ENCODE data around the gene CNN2. TPM values are rescaled to one million over a fixed set of nuclear protein-coding genes. Genes with fewer than 3 reads are reported as not detected.
A peak's percentile ranks its signal among the peaks of the same experiment; 100 is the strongest.

CNN2 gene
- total and polyA plus RNA-seq, 2 of the 13 experiments (the other 11 are each of a cell fraction or from before 2014, with no cell fraction given) = 63.6 to 70.0 TPM

DNA sequence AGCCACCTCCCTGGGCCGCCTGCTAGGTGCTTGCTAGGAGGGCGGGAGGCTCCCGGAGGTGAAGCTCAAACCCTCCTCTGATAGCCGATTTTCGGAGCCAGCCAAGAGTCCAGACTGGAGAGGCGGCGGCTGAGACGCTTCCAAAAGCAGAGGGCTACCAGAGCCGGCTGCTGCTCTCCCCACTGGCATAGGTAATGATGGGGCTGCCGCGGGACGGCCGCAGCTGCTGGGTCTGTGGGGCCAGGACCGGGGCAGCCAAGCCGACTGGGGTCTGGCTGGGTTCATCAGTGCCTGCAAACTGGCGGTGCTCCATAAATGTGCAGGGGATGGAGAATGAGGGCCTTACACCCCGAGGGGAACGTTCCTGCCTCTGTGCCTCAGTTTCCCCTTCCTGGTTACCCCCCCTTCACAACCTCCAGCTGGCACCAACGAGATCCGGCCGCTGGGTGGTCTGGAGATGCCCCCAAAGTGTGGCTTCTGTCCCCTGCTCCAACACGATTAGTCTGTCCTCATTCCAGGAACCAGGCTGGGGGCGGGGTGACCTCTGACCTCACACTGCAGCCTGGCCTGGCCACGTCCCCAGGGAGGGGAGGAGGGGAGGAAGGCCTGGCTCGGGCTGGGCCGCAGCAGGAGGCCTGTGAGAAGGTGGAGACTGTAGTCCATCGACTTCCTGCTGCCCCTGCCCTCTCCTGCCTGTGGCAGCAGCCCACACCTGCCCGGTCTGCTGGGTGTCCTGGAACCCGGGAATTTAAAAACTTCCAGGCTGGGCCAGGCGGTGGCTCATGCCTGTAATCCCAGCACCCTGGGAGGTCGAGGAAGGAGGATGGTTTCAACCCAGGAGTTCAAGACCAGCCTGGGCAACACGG lies 46.0 kb upstream of the CNN2 start (continued):
- TF ChIP-seq, protein P1, sequence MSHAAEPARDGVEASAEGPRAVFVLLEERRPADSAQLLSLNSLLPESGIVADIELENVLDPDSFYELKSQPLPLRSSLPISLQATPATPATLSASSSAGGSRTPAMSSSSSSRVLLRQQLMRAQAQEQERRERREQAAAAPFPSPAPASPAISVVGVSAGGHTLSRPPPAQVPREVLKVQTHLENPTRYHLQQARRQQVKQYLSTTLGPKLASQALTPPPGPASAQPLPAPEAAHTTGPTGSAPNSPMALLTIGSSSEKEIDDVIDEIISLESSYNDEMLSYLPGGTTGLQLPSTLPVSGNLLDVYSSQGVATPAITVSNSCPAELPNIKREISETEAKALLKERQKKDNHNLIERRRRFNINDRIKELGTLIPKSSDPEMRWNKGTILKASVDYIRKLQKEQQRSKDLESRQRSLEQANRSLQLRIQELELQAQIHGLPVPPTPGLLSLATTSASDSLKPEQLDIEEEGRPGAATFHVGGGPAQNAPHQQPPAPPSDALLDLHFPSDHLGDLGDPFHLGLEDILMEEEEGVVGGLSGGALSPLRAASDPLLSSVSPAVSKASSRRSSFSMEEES (CRISPR knock-in tag; IDR thresholded peaks at IDR 0.05) = peak; percentile 59
- TF ChIP-seq, protein P2, sequence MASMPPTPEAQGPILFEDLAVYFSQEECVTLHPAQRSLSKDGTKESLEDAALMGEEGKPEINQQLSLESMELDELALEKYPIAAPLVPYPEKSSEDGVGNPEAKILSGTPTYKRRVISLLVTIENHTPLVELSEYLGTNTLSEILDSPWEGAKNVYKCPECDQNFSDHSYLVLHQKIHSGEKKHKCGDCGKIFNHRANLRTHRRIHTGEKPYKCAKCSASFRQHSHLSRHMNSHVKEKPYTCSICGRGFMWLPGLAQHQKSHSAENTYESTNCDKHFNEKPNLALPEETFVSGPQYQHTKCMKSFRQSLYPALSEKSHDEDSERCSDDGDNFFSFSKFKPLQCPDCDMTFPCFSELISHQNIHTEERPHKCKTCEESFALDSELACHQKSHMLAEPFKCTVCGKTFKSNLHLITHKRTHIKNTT (CRISPR knock-in tag; IDR thresholded peaks at IDR 0.05) = no peak
- TF ChIP-seq ATAD3A (CRISPR knock-in tag; IDR thresholded peaks at IDR 0.05) = no peak
- TF ChIP-seq GZF1 (CRISPR knock-in tag; IDR thresholded peaks at IDR 0.05) = no peak
- 0 out of 2 replicates have a peak, but pooled peaks have one; percentile 8 for TF ChIP-seq TBX3 (IDR thresholded peaks at IDR 0.05; ENCODE audit: borderline replicate concordance)
- TF ChIP-seq, protein P3, sequence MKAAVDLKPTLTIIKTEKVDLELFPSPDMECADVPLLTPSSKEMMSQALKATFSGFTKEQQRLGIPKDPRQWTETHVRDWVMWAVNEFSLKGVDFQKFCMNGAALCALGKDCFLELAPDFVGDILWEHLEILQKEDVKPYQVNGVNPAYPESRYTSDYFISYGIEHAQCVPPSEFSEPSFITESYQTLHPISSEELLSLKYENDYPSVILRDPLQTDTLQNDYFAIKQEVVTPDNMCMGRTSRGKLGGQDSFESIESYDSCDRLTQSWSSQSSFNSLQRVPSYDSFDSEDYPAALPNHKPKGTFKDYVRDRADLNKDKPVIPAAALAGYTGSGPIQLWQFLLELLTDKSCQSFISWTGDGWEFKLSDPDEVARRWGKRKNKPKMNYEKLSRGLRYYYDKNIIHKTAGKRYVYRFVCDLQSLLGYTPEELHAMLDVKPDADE (CRISPR knock-in tag; IDR thresholded peaks at IDR 0.05) = no peak
- TF ChIP-seq, protein P4, sequence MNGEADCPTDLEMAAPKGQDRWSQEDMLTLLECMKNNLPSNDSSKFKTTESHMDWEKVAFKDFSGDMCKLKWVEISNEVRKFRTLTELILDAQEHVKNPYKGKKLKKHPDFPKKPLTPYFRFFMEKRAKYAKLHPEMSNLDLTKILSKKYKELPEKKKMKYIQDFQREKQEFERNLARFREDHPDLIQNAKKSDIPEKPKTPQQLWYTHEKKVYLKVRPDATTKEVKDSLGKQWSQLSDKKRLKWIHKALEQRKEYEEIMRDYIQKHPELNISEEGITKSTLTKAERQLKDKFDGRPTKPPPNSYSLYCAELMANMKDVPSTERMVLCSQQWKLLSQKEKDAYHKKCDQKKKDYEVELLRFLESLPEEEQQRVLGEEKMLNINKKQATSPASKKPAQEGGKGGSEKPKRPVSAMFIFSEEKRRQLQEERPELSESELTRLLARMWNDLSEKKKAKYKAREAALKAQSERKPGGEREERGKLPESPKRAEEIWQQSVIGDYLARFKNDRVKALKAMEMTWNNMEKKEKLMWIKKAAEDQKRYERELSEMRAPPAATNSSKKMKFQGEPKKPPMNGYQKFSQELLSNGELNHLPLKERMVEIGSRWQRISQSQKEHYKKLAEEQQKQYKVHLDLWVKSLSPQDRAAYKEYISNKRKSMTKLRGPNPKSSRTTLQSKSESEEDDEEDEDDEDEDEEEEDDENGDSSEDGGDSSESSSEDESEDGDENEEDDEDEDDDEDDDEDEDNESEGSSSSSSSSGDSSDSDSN (CRISPR knock-in tag; IDR thresholded peaks at IDR 0.05) = peak; percentile 89
- no peak for TF ChIP-seq DNMT3B (CRISPR knock-in tag; conservative IDR thresholded peaks at IDR 0.05)
- TF ChIP-seq ZNF510 (CRISPR knock-in tag; IDR thresholded peaks at IDR 0.05; ENCODE audit: low read depth) = no peak
- TF ChIP-seq RARA (CRISPR knock-in tag; IDR thresholded peaks at IDR 0.05) = peak; percentile 89
- no peak for TF ChIP-seq U2AF2 (IDR thresholded peaks at IDR 0.05; ENCODE audit: low read depth, low read length)
- no peak for TF ChIP-seq RFX1 (IDR thresholded peaks at IDR 0.05)
- TF ChIP-seq ZKSCAN8 (CRISPR knock-in tag; IDR thresholded peaks at IDR 0.05; ENCODE audit: borderline replicate concordance) = peak; percentile 94; the same call in 1 of the 2 replicates
- TF ChIP-seq SMC3 (IDR thresholded peaks at IDR 0.05; ENCODE audit: low read length) = no peak
- no peak for TF ChIP-seq RFXANK (CRISPR knock-in tag; IDR thresholded peaks at IDR 0.05)
- TF ChIP-seq CBX5 (CRISPR knock-in tag; IDR thresholded peaks at IDR 0.05; ENCODE audit: borderline replicate concordance) = 0 out of 2 replicates have a peak, but pooled peaks have one; percentile 45
- TF ChIP-seq FLYWCH1 (CRISPR knock-in tag; IDR thresholded peaks at IDR 0.05) = no peak
- TF ChIP-seq HMG20B (CRISPR knock-in tag; conservative IDR thresholded peaks at IDR 0.05) = 0 out of 2 replicates have a peak, but pooled peaks have one; percentile 27
- peak; percentile 94 for TF ChIP-seq ZNF350 (CRISPR knock-in tag; IDR thresholded peaks at IDR 0.05; ENCODE audit: borderline replicate concordance, low read depth)
- peak; percentile 78; the same call in 1 of the 2 replicates for TF ChIP-seq NFKB2 (CRISPR knock-in tag; IDR thresholded peaks at IDR 0.05; ENCODE audit: borderline replicate concordance)
- no peak for TF ChIP-seq ZNF562 (CRISPR knock-in tag; IDR thresholded peaks at IDR 0.05; ENCODE audit: borderline replicate concordance)
- no peak for TF ChIP-seq ZNF777 (CRISPR knock-in tag; IDR thresholded peaks at IDR 0.05)
- no peak; the same call in 1 of the 2 replicates for TF ChIP-seq ZMYM4 (CRISPR knock-in tag; IDR thresholded peaks at IDR 0.05)
- TF ChIP-seq NPAS2 (CRISPR knock-in tag; IDR thresholded peaks at IDR 0.05; ENCODE audit: borderline replicate concordance) = no peak
- TF ChIP-seq ZNF205 (CRISPR knock-in tag; IDR thresholded peaks at IDR 0.05) = peak; percentile 80
- TF ChIP-seq ZNF781 (CRISPR knock-in tag; IDR thresholded peaks at IDR 0.05; ENCODE audit: borderline replicate concordance, not compliant biosample characterization) = peak; percentile 87

Data from HepG2 (cell line).